PC-9 (cell line): ENCODE results near the gene MRPL27.
"Not testable (repeated sequence)": the region's sequence is repeated elsewhere in the genome, so short reads cannot be mapped to it uniquely, and the experiment has no call there.

Experiments
- EZH2 ChIP-seq: fragments of 200-600 bp; sonication (generic); IDR thresholded peaks from 2 replicates; pipeline ENCODE4 v1.8.0; 2017; ENCODE audit warnings: antibody characterized with exemption, low read depth
- TF ChIP-seq, protein P1 (sequence below): fragments of 200-600 bp; sonication (generic); conservative IDR thresholded peaks from 2 replicates; pipeline ENCODE4 v1.6.1; 2017; ENCODE audit warnings: mixed run types, antibody characterized with exemption, mild to moderate bottlenecking, moderate library complexity

DNA sequence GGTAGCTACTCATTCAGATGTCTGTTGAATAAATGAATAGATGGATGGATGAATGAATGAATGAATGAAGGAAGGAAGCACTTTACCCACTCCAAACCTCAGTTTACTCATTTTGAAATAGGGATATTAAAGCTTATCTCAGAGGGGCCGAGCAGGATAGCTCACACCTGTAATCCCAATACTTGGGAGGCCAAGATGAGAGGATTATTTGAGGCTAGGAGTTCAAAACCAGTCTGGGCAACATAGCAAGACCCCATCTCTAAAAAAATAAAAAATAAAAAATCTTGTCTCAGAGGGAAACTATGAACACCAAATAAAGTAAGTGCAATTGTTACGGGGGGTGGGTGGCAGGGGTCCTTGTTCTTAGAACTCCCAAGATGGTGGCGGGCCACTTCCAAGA, 25.7 kb upstream of the MRPL27 start:
- TF ChIP-seq, protein P1, sequence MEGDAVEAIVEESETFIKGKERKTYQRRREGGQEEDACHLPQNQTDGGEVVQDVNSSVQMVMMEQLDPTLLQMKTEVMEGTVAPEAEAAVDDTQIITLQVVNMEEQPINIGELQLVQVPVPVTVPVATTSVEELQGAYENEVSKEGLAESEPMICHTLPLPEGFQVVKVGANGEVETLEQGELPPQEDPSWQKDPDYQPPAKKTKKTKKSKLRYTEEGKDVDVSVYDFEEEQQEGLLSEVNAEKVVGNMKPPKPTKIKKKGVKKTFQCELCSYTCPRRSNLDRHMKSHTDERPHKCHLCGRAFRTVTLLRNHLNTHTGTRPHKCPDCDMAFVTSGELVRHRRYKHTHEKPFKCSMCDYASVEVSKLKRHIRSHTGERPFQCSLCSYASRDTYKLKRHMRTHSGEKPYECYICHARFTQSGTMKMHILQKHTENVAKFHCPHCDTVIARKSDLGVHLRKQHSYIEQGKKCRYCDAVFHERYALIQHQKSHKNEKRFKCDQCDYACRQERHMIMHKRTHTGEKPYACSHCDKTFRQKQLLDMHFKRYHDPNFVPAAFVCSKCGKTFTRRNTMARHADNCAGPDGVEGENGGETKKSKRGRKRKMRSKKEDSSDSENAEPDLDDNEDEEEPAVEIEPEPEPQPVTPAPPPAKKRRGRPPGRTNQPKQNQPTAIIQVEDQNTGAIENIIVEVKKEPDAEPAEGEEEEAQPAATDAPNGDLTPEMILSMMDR, result not testable (repeated sequence)
- not testable (repeated sequence) for TF ChIP-seq EZH2
